Measurements from ENCODE around the gene SCUBE3. TPM values are rescaled to one million over a fixed set of nuclear protein-coding genes. Genes with fewer than 3 reads are reported as not detected.
A peak's percentile ranks its signal among the peaks of the same experiment; 100 is the strongest.

The SCUBE3 gene
- total and polyA plus RNA-seq, 2 experiments from 2014 or later, result 8.7 to 10.2 TPM

- no peaks in the 10 kb centered on the region for H3K36me3 ChIP-seq (replicated peaks; ENCODE audit: insufficient read depth, low read depth)
- no peak overlapping the region for H3K4me2 ChIP-seq
- H3K4me3 ChIP-seq, result no peak overlapping the region
- H3K9me3 ChIP-seq (ENCODE audit: low read depth), result no peaks in the 10 kb centered on the region
- H3K27me3 ChIP-seq, result no peaks in the 10 kb centered on the region
- no peak for DNase-seq (ENCODE audit: low spot score)
- H3K27ac ChIP-seq, result no peak overlapping the region
- H3K4me1 ChIP-seq (ENCODE audit: insufficient read depth), result no peaks in the 10 kb centered on the region
- H3K79me2 ChIP-seq, result no peaks in the 10 kb centered on the region
- no peaks in the 10 kb centered on the region for H4K20me1 ChIP-seq (ENCODE audit: insufficient read depth, poor library complexity, severe bottlenecking)
- no peaks in the 10 kb centered on the region for H3K9me2 ChIP-seq (replicated peaks; ENCODE audit: insufficient read depth)
- TF ChIP-seq EZH2 (IDR thresholded peaks at IDR 0.05; ENCODE audit: borderline replicate concordance) (no peak), CTCF (IDR thresholded peaks at IDR 0.05; ENCODE audit: poor library complexity) (no peak), EZH2phosphoT487 (IDR thresholded peaks at IDR 0.05; ENCODE audit: low read depth, severe bottlenecking, unreplicated experiment) (no peak)
- H2AFZ ChIP-seq, result no peak overlapping the region
- 89% methylated on average over 15 of the region's 15 CpGs for WGBS (ENCODE audit: low lambda C conversion rate, missing lambda C conversion rate)
Measured at GRCh38 chr6:35292494-35292893, 78.7 kb downstream of the SCUBE3 start.

- H3K4me2 ChIP-seq, result no peak overlapping the region
- H3K79me2 ChIP-seq, result no peaks in the 10 kb centered on the region
- H3K9me3 ChIP-seq (ENCODE audit: low read depth), result no peaks in the 10 kb centered on the region
- no peak for DNase-seq (ENCODE audit: low spot score)
- H3K36me3 ChIP-seq (replicated peaks; ENCODE audit: insufficient read depth, low read depth), result no peaks in the 10 kb centered on the region
- peaks cover 5% of the 10 kb centered on the region for H3K4me1 ChIP-seq (ENCODE audit: insufficient read depth)
- H3K27me3 ChIP-seq, result no peaks in the 10 kb centered on the region
- H3K27ac ChIP-seq, result no peak overlapping the region
- no peak overlapping the region for H3K4me3 ChIP-seq
- H4K20me1 ChIP-seq (ENCODE audit: insufficient read depth, poor library complexity, severe bottlenecking), result no peaks in the 10 kb centered on the region
- TF ChIP-seq EZH2 (IDR thresholded peaks at IDR 0.05; ENCODE audit: borderline replicate concordance), result no peak
- TF ChIP-seq CTCF (IDR thresholded peaks at IDR 0.05; ENCODE audit: poor library complexity), result no peak
- no peak for TF ChIP-seq EZH2phosphoT487 (IDR thresholded peaks at IDR 0.05; ENCODE audit: low read depth, severe bottlenecking, unreplicated experiment)
- WGBS (ENCODE audit: low lambda C conversion rate, missing lambda C conversion rate), result 94% methylated on average over 9 of the region's 9 CpGs
- H3K9me2 ChIP-seq (replicated peaks; ENCODE audit: insufficient read depth), result no peaks in the 10 kb centered on the region
- H2AFZ ChIP-seq, result no peak overlapping the region
Measured at GRCh38 chr6:35293681-35294080, 79.9 kb downstream of the SCUBE3 start.

GRCh38 chr6:35294308-35294945 is 80.7 kb downstream of the SCUBE3 start:
- Histone ChIP-seq H3K27ac (no peak overlapping the region), H3K9me2 (replicated peaks; ENCODE audit: insufficient read depth) (no peaks in the 10 kb centered on the region), H3K9me3 (ENCODE audit: low read depth) (no peaks in the 10 kb centered on the region), H4K20me1 (ENCODE audit: insufficient read depth, poor library complexity, severe bottlenecking) (no peaks in the 10 kb centered on the region), H2AFZ (no peak overlapping the region), H3K79me2 (no peaks in the 10 kb centered on the region), H3K4me2 (no peak overlapping the region), H3K36me3 (replicated peaks; ENCODE audit: insufficient read depth, low read depth) (no peaks in the 10 kb centered on the region), H3K27me3 (no peaks in the 10 kb centered on the region), H3K4me3 (no peak overlapping the region), H3K4me1 (ENCODE audit: insufficient read depth) (peaks cover 5% of the 10 kb centered on the region)
- DNase-seq (ENCODE audit: low spot score), result peak; percentile 71
- 51% methylated on average over 10 of the region's 10 CpGs for WGBS (ENCODE audit: low lambda C conversion rate, missing lambda C conversion rate)
- TF ChIP-seq EZH2phosphoT487 (IDR thresholded peaks at IDR 0.05; ENCODE audit: low read depth, severe bottlenecking, unreplicated experiment), result no peak
- TF ChIP-seq CTCF (IDR thresholded peaks at IDR 0.05; ENCODE audit: poor library complexity), result peak; percentile 72
- TF ChIP-seq EZH2 (IDR thresholded peaks at IDR 0.05; ENCODE audit: borderline replicate concordance), result no peak

All from hepatocyte (in vitro differentiated cells).